ENCODE results near the gene ALKBH4.
A peak's percentile ranks its signal among the peaks of the same experiment; 100 is the strongest.
"Not testable (repeated sequence)": the region's sequence is repeated elsewhere in the genome, so short reads cannot be mapped to it uniquely, and the experiment has no call there.

ALKBH4 gene

DNA sequence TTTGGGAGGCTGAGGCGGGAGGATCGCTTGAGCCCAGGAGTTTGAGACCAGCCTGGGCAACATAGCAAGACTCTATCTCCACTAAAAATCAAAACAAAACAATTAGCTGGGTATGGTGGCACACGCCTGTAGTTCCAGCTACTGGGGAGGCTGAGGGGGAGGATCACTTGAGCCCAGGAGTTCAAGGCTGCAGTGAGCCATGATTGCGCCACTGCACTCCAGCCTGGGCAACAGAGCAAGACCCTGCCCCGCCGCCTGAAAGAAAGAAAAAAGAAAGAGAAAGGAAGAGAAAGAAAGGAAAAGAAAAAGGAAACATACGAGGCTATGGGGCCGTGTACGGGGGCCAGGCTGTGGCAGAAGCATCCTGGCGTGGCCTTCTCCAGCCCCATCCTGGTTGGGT, 9.7 kb downstream of the ALKBH4 start:
- DNase-seq, result not testable (repeated sequence)

DNA sequence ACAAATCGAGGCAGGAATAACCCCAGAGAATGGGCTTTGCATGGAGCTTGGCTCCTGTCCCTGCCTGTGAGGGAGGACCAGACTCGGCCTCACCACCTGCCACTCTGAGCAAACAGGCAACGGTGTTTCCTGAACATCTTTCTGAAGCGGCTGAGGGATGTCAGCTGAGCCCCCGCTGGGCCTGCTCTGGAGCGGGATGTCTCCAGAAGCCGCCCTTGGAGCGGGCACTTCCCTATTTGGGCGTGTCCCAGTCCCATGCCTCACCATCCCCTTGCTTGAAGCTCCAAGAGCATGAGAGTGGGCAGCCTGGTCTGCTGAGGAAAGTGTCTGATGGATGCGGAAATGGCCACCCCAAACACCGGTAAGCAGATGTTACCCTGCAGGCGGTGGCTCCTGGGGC, 10.2 kb downstream of the ALKBH4 start:
- no peak for DNase-seq

- DNase-seq, result no peak
These were observed 11.3 kb downstream of the ALKBH4 start for GRCh38 chr7:102453319-102453718.

GRCh38 chr7:102452451-102452850, 12.2 kb downstream of the ALKBH4 start:
- no peak for DNase-seq

DNA sequence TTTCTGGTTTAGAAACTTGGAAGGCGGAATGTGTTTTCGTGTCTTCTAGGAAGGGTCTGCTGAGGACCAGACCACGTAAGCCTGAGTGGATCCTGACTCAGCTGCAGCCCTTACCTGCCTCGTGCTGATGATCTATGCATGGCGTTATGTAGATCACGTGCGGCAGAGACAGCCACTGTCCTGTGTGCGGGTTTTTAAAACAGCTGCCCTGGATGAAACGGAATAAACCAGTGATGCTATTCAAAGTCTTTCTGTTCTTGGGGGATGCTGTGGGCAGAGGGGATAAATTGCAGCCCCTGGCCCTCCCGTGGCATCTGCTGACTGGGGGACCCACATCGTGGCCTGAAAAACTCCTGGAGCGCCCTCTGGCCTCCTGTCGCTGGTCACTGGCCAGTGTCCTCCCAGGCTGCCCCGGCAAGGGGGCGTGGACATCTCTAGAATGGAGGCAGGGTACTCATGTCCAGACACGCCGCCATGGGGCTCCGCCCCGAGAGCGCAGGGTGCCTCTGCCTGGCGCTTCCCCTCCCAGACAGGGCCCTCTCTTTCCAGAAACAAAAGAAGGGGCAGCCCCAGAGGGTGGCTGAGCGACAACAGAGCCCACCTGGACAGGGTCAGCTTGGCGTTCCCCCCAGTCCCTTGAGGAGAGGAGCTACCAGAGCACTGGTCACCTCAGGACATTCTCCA, 13.2 kb downstream of the ALKBH4 start:
- peak; percentile 61 for DNase-seq

- DNase-seq, result no peak
These were observed 14.4 kb downstream of the ALKBH4 start for GRCh38 chr7:102450242-102450641.

- no peak for DNase-seq
These were observed 15.5 kb downstream of the ALKBH4 start for GRCh38 chr7:102449136-102449535.

GRCh38 chr7:102447311-102447710, 17.4 kb downstream of the ALKBH4 start:
- DNase-seq, result no peak

- DNase-seq, result no peak
These were observed 18.1 kb downstream of the ALKBH4 start for GRCh38 chr7:102446387-102447156.

DNA sequence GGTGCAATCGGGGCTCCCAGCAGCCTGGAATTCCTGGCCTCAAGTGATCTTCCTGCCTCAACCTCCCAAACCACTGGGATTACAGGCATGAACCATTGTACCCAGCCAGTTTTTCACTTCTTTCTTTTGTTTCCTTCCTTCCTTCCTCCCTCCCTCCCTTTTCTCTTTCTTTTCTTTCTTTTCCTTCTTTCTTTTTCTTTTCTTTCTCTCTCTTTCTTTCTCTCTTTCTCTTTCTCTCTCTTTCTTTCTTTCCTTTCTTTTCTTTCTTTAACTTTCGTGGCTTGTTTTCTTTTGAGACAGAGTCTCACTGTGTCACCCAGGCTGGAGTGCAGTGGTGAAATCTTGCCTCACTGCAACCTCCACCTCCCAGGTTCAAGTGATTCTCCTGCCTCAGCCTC, 19.0 kb downstream of the ALKBH4 start:
- no peak for DNase-seq

DNA sequence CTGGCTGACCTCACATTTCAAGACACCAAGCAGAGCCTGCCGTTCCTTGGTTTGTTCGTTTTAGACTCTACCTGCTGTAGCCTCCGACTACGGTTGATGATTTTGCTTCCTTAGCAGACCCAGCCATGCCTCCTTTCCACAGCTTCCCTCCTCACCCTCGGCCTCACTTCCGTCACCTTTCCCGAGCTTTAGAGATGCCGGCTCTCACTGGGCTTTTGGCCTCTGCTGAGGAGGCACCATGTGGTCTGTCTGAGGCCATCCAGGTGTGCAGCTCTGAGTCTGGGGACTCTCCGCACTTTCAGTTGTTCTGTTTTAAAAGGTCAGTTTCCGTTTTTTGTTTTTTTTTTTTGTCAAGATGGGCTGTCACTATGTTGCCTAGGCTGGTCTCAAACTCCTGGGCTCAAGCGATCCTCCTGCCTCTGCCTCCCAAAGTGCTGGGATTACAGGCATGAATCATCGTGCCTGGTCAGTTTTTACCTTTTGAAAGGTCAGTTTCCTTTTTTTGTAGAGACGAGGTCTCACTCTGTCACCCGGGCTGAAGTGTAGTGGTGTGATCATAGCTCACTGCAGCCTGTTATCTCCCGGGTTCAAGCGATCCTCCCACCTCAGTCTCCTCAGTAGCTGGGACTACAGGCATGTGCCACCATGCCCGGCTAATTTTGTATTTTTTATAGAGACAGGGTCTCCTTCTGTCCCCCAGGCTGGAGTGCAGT, 19.5 kb downstream of the ALKBH4 start:
- DNase-seq, result no peak

DNA sequence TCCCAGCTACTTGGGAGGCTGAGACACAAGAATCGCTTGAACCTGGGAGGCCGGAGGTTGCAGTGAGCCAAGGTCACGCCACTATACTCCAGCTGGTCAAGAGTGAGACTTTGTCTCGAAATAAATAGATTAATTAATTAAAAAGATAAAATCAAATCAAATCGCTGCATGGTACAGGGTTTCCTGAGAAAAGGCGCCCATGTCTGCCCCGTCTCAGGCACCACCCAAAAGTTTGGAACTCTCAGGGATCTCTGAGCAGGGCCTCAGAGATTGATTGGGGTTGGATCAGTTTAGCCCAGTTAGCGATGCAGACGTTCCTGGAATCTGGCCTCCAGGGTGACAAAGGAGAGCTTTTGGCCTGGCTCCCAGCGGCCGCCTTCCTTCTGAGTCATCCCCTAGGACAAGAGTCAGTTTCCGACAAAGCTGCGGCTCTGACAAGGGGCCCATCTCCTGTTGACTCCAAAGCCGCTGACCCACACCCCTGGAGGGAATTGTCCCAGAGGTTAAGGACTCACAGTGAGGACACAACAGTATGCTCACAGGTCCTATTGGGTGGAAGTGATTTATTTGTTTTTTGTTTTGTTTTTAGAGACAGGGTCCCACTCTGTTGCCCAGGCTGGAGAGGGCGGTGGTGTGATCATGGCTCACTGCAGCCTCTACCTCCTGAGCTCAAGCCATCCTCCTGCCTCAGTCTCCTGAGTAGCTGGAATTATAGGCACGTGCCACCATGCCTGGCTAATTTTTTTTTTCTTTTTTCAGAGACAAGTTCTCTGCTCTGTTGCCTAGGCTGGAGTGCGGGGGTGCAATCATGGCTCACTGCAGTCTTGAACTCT, 24.5 kb downstream of the ALKBH4 start:
- no peak for DNase-seq

DNA sequence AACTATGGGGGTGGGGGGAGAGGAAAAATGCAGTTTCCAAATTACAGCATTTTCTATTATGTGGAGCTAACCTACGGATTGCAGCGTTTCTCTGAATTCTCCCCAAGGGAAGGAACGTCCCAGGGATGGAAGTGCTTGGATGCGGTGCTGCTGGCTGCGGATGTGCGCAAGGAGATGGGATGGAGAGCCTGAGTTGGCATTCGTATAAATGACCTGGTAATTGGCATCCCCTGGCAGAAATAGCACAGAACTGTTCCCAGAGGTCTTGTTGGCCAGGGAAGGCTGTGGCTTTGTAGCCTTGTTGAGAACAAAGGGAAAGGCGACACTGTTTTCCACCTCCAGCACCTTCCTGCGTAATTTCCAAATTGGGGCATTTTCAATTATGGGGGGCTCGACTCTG, 28.5 kb downstream of the ALKBH4 start:
- DNase-seq, result no peak

DNA sequence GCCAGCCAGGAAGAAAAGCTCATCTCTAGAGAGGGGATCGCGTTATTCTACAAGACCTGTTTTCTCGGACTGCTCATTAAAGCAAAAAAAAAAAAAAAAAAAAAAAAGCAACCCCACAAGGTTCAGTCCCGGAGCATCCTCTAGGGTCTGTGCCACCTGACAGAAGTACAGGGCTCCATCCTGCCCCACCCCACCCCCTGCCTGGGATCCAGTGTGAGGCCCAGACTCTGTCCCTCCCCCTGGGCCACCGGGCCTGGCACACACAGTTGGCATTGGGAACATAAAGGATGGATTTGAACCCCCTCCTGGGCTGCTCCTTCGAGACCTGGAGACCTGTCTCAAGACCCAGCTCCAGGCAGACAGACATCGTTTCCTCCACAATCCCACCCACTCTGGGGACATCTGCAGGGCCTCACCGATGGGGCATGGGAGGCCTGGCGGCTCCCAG, 30.6 kb downstream of the ALKBH4 start:
- no peak for DNase-seq

GRCh38 chr7:102433219-102434038, 31.2 kb downstream of the ALKBH4 start, which contains the start of gene ORAI2:
ORAI2 (plus strand) TSS chr7:102433575; CDS start chr7:102438957, 5,382 bp downstream.
- DNase-seq, result peak; percentile 54

DNA sequence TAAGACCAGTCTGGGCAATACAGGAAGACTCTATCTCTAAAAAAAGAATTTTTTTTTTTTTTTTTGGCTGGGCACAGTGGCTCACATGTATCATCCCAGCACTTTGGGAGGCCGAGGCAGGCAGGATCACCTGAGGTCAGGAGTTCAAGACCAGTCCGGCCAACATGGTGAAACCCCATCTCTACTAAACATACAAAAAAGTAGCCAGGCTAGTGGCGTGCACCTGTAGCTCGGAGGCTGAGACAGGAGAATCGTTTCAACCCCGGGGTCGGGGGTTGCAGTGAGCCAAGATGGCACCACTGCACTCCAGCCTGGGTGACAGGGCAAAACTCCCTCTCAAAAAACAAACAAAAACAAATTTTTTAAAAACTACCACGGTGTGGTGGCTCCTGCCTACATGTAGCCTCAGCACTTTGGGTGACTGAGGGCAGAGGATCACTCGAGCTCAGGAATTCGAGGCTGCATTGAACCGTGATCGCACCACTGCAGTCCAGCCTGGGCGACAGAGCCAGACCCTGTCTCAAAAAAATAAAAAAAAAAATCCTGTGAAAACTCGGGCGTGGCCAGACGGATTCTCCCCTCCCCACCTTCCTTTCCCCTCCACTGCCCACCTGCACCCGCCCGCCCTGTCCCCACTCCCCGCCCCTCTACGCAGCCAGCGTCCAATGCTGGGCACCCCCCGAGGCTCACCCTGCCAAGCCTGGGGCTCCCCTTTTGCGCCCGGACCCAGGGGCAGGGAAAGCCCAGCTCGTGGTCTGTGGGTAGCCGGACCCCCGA, 32.0 kb downstream of the ALKBH4 start:
- peak; percentile 15 for DNase-seq

- DNase-seq, result peak; percentile 9
These were observed 32.9 kb downstream of the ALKBH4 start for GRCh38 chr7:102431617-102432298.

DNA sequence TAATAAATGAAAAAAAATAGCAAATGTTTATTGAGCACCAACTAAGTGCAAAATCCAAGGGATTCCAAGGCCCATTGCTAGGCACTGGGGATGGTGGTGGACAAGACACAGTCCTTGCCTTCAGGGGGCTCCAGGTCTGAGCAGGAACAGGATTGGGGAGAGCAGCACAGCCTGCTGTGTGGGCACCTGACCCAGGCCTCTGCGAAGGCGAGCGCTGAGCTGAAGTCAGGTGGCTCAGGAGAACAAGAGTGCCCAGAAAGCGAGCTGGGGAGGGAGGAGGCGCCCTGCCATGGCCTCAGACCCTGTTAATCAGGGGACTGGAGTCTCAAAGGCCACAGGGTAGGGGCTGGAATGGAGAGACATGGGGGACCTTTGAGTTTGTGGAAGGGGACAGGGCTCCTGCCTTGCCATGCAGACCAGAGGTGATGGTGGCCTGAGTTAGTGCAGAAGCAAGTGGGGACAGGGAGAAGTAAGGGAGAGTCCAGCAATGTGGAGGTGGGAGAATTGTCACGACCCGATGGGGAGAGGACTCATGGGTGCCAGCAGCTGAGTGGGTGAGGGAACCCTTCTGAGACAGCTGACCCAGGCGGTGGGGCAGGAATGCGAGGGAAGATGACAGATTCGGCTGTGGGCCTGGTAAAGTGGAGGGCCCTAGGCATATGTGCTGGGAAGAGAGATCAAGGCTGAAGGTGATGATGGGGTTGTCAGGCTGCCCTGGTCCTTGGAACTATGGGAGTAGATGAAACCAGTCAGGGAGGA, 35.3 kb downstream of the ALKBH4 start:
- DNase-seq, result no peak

DNA sequence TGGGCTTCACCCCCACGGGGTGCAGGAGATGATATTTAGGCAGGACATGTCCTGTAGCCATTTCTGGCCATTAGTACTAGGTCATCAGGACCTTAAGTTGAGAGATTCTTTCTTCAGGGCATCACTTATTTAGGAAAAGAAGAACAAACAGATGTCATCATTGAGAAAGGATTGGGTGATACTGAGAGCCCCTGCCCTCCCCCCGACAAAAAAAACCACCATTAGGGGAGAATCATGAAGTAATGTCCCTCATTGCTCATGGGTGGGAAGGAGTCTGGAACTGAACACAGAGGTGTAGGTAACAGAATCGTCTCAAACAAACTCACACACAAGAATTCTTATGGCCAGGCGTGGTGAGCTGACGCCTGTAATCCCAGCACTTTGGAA, 37.7 kb downstream of the ALKBH4 start:
- no peak for DNase-seq
